EH (cell line): Measurements from ENCODE around the gene CD177.
"Not testable (repeated sequence)": the region's sequence is repeated elsewhere in the genome, so short reads cannot be mapped to it uniquely, and the experiment has no call there.

Experiments
- DNase-seq: peaks from one replicate; pipeline ENCODE4 v3.0.0-alpha.2; 2015; ENCODE audit warnings: low read depth

CD177 gene

GRCh38 chr19:43353606-43354304, at the start of gene CD177:
CD177 (plus strand) TSS chr19:43353686; CDS start chr19:43353715, 29 bp downstream.
- DNase-seq: no peak

- DNase-seq: no peak
These were observed 47.8 kb upstream of the CD177 start for GRCh38 chr19:43305642-43306041.

GRCh38 chr19:43306097-43306496, 47.4 kb upstream of the CD177 start:
- DNase-seq: peak; percentile 64

GRCh38 chr19:43308244-43308815, 45.2 kb upstream of the CD177 start:
- no peak for DNase-seq

- DNase-seq: no peak
These were observed 44.0 kb upstream of the CD177 start for GRCh38 chr19:43309466-43309865.

GRCh38 chr19:43310221-43310620, 43.3 kb upstream of the CD177 start:
- peak; percentile 31 for DNase-seq

- DNase-seq: no peak
These were observed 42.2 kb upstream of the CD177 start for GRCh38 chr19:43311256-43311655.

- peak; percentile 83 for DNase-seq
These were observed 41.8 kb upstream of the CD177 start for GRCh38 chr19:43311706-43312105.

GRCh38 chr19:43313711-43314495, 39.6 kb upstream of the CD177 start:
- DNase-seq: no peak

GRCh38 chr19:43315851-43316250, 37.6 kb upstream of the CD177 start:
- no peak for DNase-seq

- peak; percentile 51 for DNase-seq
These were observed 36.7 kb upstream of the CD177 start for GRCh38 chr19:43316591-43317319.

- no peak for DNase-seq
These were observed 35.3 kb upstream of the CD177 start for GRCh38 chr19:43318203-43318602.

GRCh38 chr19:43318796-43319314, 34.6 kb upstream of the CD177 start:
- DNase-seq: peak; percentile 50

GRCh38 chr19:43320546-43320945, 32.9 kb upstream of the CD177 start:
- peak; percentile 9 for DNase-seq

GRCh38 chr19:43326761-43327160, 26.7 kb upstream of the CD177 start:
- not testable (repeated sequence) for DNase-seq

- DNase-seq: not testable (repeated sequence)
These were observed 24.9 kb upstream of the CD177 start for GRCh38 chr19:43328561-43328960.

- not testable (repeated sequence) for DNase-seq
These were observed 24.4 kb upstream of the CD177 start for GRCh38 chr19:43329049-43329448.

- DNase-seq: no peak
These were observed 23.5 kb upstream of the CD177 start for GRCh38 chr19:43329989-43330388.

- no peak for DNase-seq
These were observed 22.6 kb upstream of the CD177 start for GRCh38 chr19:43330726-43331434.

- no peak for DNase-seq
These were observed 22.0 kb upstream of the CD177 start for GRCh38 chr19:43331435-43332010.
